A549 (cell line): ENCODE data around the gene SLC35F3.

Source experiments
- CTCF ChIP-seq: fragments of >200 bp; sonication (Bioruptor Twin); formaldehyde crosslinking; IDR thresholded peaks from 3 replicates; pipeline ENCODE4 v1.5.1; 2016
- HMGXB4 ChIP-seq: fragments of 250-450 bp; sonication (Bioruptor Pico); IDR thresholded peaks from 2 replicates; pipeline ENCODE4 v1.5.0; 2021; ENCODE audit warnings: mild to moderate bottlenecking, moderate library complexity, borderline replicate concordance
- MAX ChIP-seq: IDR thresholded peaks from 2 replicates; pipeline ENCODE4 v1.6.1; 2012

GRCh38 chr1:233905416-233906051 lies 1.1 kb downstream of the SLC35F3 start:
- TF ChIP-seq CTCF (no peak), MAX (no peak; the same call in 1 of the 2 replicates), HMGXB4 (CRISPR knock-in tag) (no peak)
